Endothelial cell of umbilical vein (primary cell): ENCODE data around the gene KIAA1755. TPM values are rescaled to one million over a fixed set of nuclear protein-coding genes. Genes with fewer than 3 reads are reported as not detected.

ENCODE experiments used
- BruUV-seq: library from RNA; stranded (reverse); fragments of 400-500 nt; replicated peaks from 2 replicates; lab custom pipeline; 2021; lab: Mats Ljungman, UMichigan
- CTCF ChIA-PET: fragments of 300-600, 350-600 bp; sonication (Branson Sonifier 250); formaldehyde crosslinking; loops from one replicate; lab custom pipeline; 2021; ENCODE audit warnings: antibody characterized with exemption, inconsistent platforms; lab: Charles Lee
- POLR2A ChIA-PET: fragments of 300-600, 350-600 bp; sonication (Branson Sonifier 250); formaldehyde crosslinking; loops from one replicate; lab custom pipeline; 2021; ENCODE audit warnings: antibody characterized with exemption, inconsistent platforms; lab: Charles Lee
- DNase-seq: peaks from one replicate; pipeline ENCODE4 v3.0.0-alpha.2; 2011; ENCODE audit warnings: low read depth, low spot score
- FAIRE-seq: peaks from 2 replicates; lab custom pipeline; 2011; peaks lifted over from hg19 to GRCh38; lab: Jason Lieb, UNC
- H2AFZ ChIP-seq: 2 replicates; pipeline ENCODE4 v1.6.0; 2012; ENCODE audit warnings: low read depth, low read length, control low read depth, inconsistent platforms
- H3K27ac ChIP-seq: 2 replicates; pipeline ENCODE4 v1.5.1; 2011; ENCODE audit warnings: low read depth, mild to moderate bottlenecking, control low read depth, low read length, moderate library complexity; ENCODE audit not compliant: insufficient read depth
- H3K27me3 ChIP-seq, 2 experiments: 2 replicates each; pipeline versions ENCODE4 v1.6.0 to v1.6.1; 2011; ENCODE audit warnings: low read length in 2 of 2, mixed read lengths in 1 of 2; ENCODE audit not compliant: control insufficient read depth in 2 of 2, insufficient read depth in 2 of 2
- H3K36me3 ChIP-seq, 2 experiments: 2 replicates in 1 of 2; 3 replicates in 1 of 2; pipeline ENCODE4 v1.5.1; 2011; ENCODE audit warnings: low read length in 2 of 2, mild to moderate bottlenecking in 1 of 2, moderate library complexity in 1 of 2; ENCODE audit not compliant: control insufficient read depth in 2 of 2, insufficient read depth in 2 of 2; ENCODE audit errors: extremely low read depth in 1 of 2
- H3K4me1 ChIP-seq: 3 replicates; pipeline ENCODE4 v1.5.1; 2011; ENCODE audit warnings: mild to moderate bottlenecking, low read length; ENCODE audit not compliant: control insufficient read depth, insufficient read depth; ENCODE audit errors: extremely low read depth
- H3K4me2 ChIP-seq: 2 replicates; pipeline ENCODE4 v1.6.1; 2011; ENCODE audit warnings: low read length, control low read depth, mixed read lengths; ENCODE audit not compliant: insufficient read depth
- H3K4me3 ChIP-seq, 3 experiments: fragments of 200-600 bp in 1 of 3; sonication (generic), shearing (Covaris generic) in 1 of 3; replicated peaks in 1 of 3; 2 replicates each; pipeline ENCODE4 v1.5.1; 2011 to 2016; ENCODE audit warnings: control low read depth in 3 of 3, low read length in 3 of 3, mild to moderate bottlenecking in 2 of 3, inconsistent platforms in 1 of 3, low read depth in 1 of 3, moderate library complexity in 1 of 3; ENCODE audit not compliant: insufficient read depth in 1 of 3
- H3K79me2 ChIP-seq: 2 replicates; pipeline ENCODE4 v1.6.0; 2012; ENCODE audit warnings: low read length, inconsistent platforms; ENCODE audit not compliant: control insufficient read depth, insufficient read depth
- H3K9ac ChIP-seq: replicated peaks from 2 replicates; pipeline ENCODE3; 2011; ENCODE audit warnings: low read length, control low read depth; ENCODE audit not compliant: insufficient read depth; ENCODE audit errors: extremely low read depth
- H3K9me1 ChIP-seq: replicated peaks from 3 replicates; pipeline ENCODE4 v1.6.0; 2011; ENCODE audit warnings: mild to moderate bottlenecking, low read length; ENCODE audit not compliant: control insufficient read depth, insufficient read depth; ENCODE audit errors: extremely low read depth
- H3K9me3 ChIP-seq: replicated peaks from 2 replicates; pipeline ENCODE4 v1.5.1; 2012; ENCODE audit warnings: low read length, inconsistent platforms; ENCODE audit not compliant: control insufficient read depth, insufficient read depth
- H4K20me1 ChIP-seq: replicated peaks from 2 replicates; pipeline ENCODE3; 2011; ENCODE audit warnings: mild to moderate bottlenecking, low read length; ENCODE audit not compliant: control insufficient read depth, insufficient read depth; ENCODE audit errors: extremely low read depth
- CTCF ChIP-seq, 2 donors: IDR thresholded peaks; 1 replicate in 1 of 2; 2 replicates in 1 of 2; pipeline ENCODE4 v1.5.1; 2011; ENCODE audit warnings: low read length in 2 of 2, mild to moderate bottlenecking in 2 of 2, moderate library complexity in 2 of 2, control low read depth in 1 of 2, inconsistent platforms in 1 of 2, low read depth in 1 of 2; ENCODE audit not compliant: insufficient read depth in 1 of 2; ENCODE audit errors: extremely low read depth in 1 of 2
- EZH2 ChIP-seq: IDR thresholded peaks from 2 replicates; pipeline ENCODE4 v1.6.1; 2012; ENCODE audit warnings: borderline replicate concordance, low read depth, mild to moderate bottlenecking, moderate library complexity, low read length, inconsistent platforms; ENCODE audit not compliant: severe bottlenecking
- GATA2 ChIP-seq: IDR thresholded peaks from 2 replicates; pipeline ENCODE4 v1.7.0; 2011; ENCODE audit warnings: low read depth, mild to moderate bottlenecking, moderate library complexity, mixed read lengths, low read length; ENCODE audit not compliant: insufficient read length, insufficient read depth
- JUN ChIP-seq: IDR thresholded peaks from 2 replicates; pipeline ENCODE4 v1.6.1; 2011; ENCODE audit warnings: borderline replicate concordance, low read depth; ENCODE audit not compliant: insufficient read length, insufficient read depth
- MYC ChIP-seq: IDR thresholded peaks from one replicate; pipeline ENCODE4 v1.6.1; 2011; ENCODE audit warnings: mild to moderate bottlenecking, low read depth, low read length
- dilution Hi-C: fragments of 300-500 bp; cut with MboI; formaldehyde crosslinking; loops from one replicate; pipeline ENCODE4 v1.15.0; 2019; ENCODE audit warnings: low sequenced_read_pairs; ENCODE audit not compliant: extremely low pct_ligation_motif_present
- intact Hi-C: fragments of 100-400 bp; cut with micrococcal nuclease; formaldehyde crosslinking; loops from one replicate; pipeline ENCODE4 v1.10.0; 2022
- polyA plus RNA-seq, 4 experiments: library from polyadenylated mRNA; depleted of rRNA in 3 of 4; stranded (reverse) in 3 of 4; unstranded in 1 of 4; fragments of >200 nt; gene quantifications; 2 replicates each; pipeline versions ENCODE4 v1.2.1 to v1.2.3, GENCODE V29; 2011 to 2012; ENCODE audit warnings: missing spikeins in 1 of 4
- total RNA-seq: library from RNA; stranded (reverse); gene quantifications from 2 replicates; pipeline ENCODE4 v1.2.3, GENCODE V29; 2021

Gene KIAA1755
- total and polyA plus RNA-seq, 2 donors (not counting 3 experiments of a cell fraction or from before 2014, with no cell fraction given) = 0.36 to 0.51 TPM

- no peak for FAIRE-seq
- no TSS peak for BruUV-seq
- H3K27ac ChIP-seq = no peak overlapping the region
These were observed 45.0 kb upstream of the KIAA1755 start for GRCh38 chr20:38305541-38305940.

More at GRCh38 chr20:38305541-38305940, 45.0 kb upstream of the KIAA1755 start:
- Histone ChIP-seq H3K79me2 (no peaks in the 10 kb centered on the region), H2AFZ (no peak overlapping the region), H3K36me3 (no peaks in the 10 kb centered on the region), H3K9me3 (no peaks in the 10 kb centered on the region), H4K20me1 (no peaks in the 10 kb centered on the region), H3K9me1 (no peaks in the 10 kb centered on the region), H3K4me2 (no peak overlapping the region), H3K27me3 (peaks cover 2% of the 10 kb centered on the region in 2 experiments), H3K4me3 (no peak overlapping the region), H3K4me1 (no peaks in the 10 kb centered on the region), H3K9ac (no peak overlapping the region)
- intact Hi-C loops (loop anchor here (1.0 kb wide), 1 partner anchor 76 kb away; no protein-coding TSS in a partner anchor), dilution Hi-C loops (no loop called here)
- DNase-seq = no peak
- CTCF ChIA-PET = interaction anchor here (0.6 to 9.2 kb wide), 17 partner anchors 11 to 772 kb away, joined by 3 to 204 read pairs (median 5); no protein-coding TSS in a partner anchor
- POLR2A ChIA-PET = no interaction called here
- TF ChIP-seq EZH2 = no peak
- no peak for TF ChIP-seq GATA2
- no peak for TF ChIP-seq MYC
- no peak for TF ChIP-seq CTCF (IDR thresholded peaks at IDR 0.05; ENCODE audit: extremely low read depth in 1 of 2, insufficient read depth in 1 of 2, low read depth in 1 of 2, low read length in 2 of 2)
- no peak for TF ChIP-seq JUN
